Measurements from ENCODE around the gene CNTNAP2. TPM values are rescaled to one million over a fixed set of nuclear protein-coding genes. Genes with fewer than 3 reads are reported as not detected.

CNTNAP2 gene
- total and polyA plus RNA-seq, 4 experiments from 2014 or later: 0.19 to 0.50 (median 0.20) TPM; not detected in 1

GRCh38 chr7:147509541-147510200 lies 1393.1 kb downstream of the CNTNAP2 start:
- DNase-seq: no peak
- no peak overlapping the region for H3K27ac Mint-ChIP-seq
- H3K4me1 Mint-ChIP-seq: no peaks in the 10 kb centered on the region
- ChIA-PET CTCF (ENCODE audit: partially characterized antibody) (no interaction called here), POLR2A (ENCODE audit: partially characterized antibody) (no interaction called here)
- no peak overlapping the region for H3K4me3 Mint-ChIP-seq
- no peaks in the 10 kb centered on the region for H3K9me3 ChIP-seq (ENCODE audit: control insufficient read depth in 1 of 2, low read length in 2 of 2)
- H3K27ac ChIP-seq (ENCODE audit: low read depth, low read length): no peak overlapping the region
- H3K9me3 Mint-ChIP-seq: peaks cover under 1 to 12% (median 5%) of the 10 kb centered on the region in 8 donors
- H3K27me3 ChIP-seq (ENCODE audit: insufficient read depth, low read length): no peaks in the 10 kb centered on the region
- intact Hi-C loops (cut with micrococcal nuclease): no loop called here
- no peaks in the 10 kb centered on the region for H3K4me1 ChIP-seq (ENCODE audit: insufficient read depth, low read length)
- H3K36me3 ChIP-seq (ENCODE audit: insufficient read depth, low read length): no peaks in the 10 kb centered on the region
- H3K4me3 ChIP-seq (ENCODE audit: low read length in 2 of 2): no peak overlapping the region
- H3K36me3 Mint-ChIP-seq: no peaks in the 10 kb centered on the region
- H3K27me3 Mint-ChIP-seq: no peaks in the 10 kb centered on the region

- CTCF ChIA-PET (ENCODE audit: partially characterized antibody): no interaction called here
These were observed 1393.6 kb downstream of the CNTNAP2 start for GRCh38 chr7:147510201-147510542.

GRCh38 chr7:147510923-147511322 lies 1394.3 kb downstream of the CNTNAP2 start:
- Mint-ChIP-seq H3K27me3 (no peaks in the 10 kb centered on the region), H3K9me3 (peaks cover 4 to 14% (median 7%) of the 10 kb centered on the region in 8 donors), H3K27ac (no peak overlapping the region), H3K4me3 (no peak overlapping the region), H3K36me3 (no peaks in the 10 kb centered on the region), H3K4me1 (no peaks in the 10 kb centered on the region)
- H3K4me3 ChIP-seq (ENCODE audit: low read length in 2 of 2): no peak overlapping the region
- CTCF ChIA-PET (ENCODE audit: partially characterized antibody): no interaction called here
- no peaks in the 10 kb centered on the region for H3K27me3 ChIP-seq (ENCODE audit: insufficient read depth, low read length)
- no peaks in the 10 kb centered on the region for H3K9me3 ChIP-seq (ENCODE audit: control insufficient read depth in 1 of 2, low read length in 2 of 2)
- POLR2A ChIA-PET (ENCODE audit: partially characterized antibody): no interaction called here
- DNase-seq: no peak
- H3K36me3 ChIP-seq (ENCODE audit: insufficient read depth, low read length): no peaks in the 10 kb centered on the region
- H3K4me1 ChIP-seq (ENCODE audit: insufficient read depth, low read length): no peaks in the 10 kb centered on the region
- intact Hi-C loops (cut with micrococcal nuclease): no loop called here
- H3K27ac ChIP-seq (ENCODE audit: low read depth, low read length): no peak overlapping the region

More at GRCh38 chr7:147510201-147510542, 1393.6 kb downstream of the CNTNAP2 start:
- intact Hi-C loops (cut with micrococcal nuclease): no loop called here
- no peak overlapping the region for H3K4me3 Mint-ChIP-seq
- POLR2A ChIA-PET (ENCODE audit: partially characterized antibody): no interaction called here
- Histone ChIP-seq H3K27me3 (ENCODE audit: insufficient read depth, low read length) (no peaks in the 10 kb centered on the region), H3K27ac (ENCODE audit: low read depth, low read length) (no peak overlapping the region), H3K9me3 (ENCODE audit: control insufficient read depth in 1 of 2, low read length in 2 of 2) (no peaks in the 10 kb centered on the region), H3K4me1 (ENCODE audit: insufficient read depth, low read length) (no peaks in the 10 kb centered on the region), H3K36me3 (ENCODE audit: insufficient read depth, low read length) (no peaks in the 10 kb centered on the region), H3K4me3 (ENCODE audit: low read length in 2 of 2) (no peak overlapping the region)
- H3K27me3 Mint-ChIP-seq: no peaks in the 10 kb centered on the region
- H3K36me3 Mint-ChIP-seq: no peaks in the 10 kb centered on the region
- H3K4me1 Mint-ChIP-seq: no peaks in the 10 kb centered on the region
- H3K27ac Mint-ChIP-seq: no peak overlapping the region
- no peak for DNase-seq
- H3K9me3 Mint-ChIP-seq: peaks cover 4 to 14% (median 7%) of the 10 kb centered on the region in 8 donors

- no peaks in the 10 kb centered on the region for H3K27me3 ChIP-seq (ENCODE audit: insufficient read depth, low read length)
- H3K27ac Mint-ChIP-seq: no peak overlapping the region
- H3K36me3 ChIP-seq (ENCODE audit: insufficient read depth, low read length): no peaks in the 10 kb centered on the region
- intact Hi-C loops (cut with micrococcal nuclease): no loop called here
- no peaks in the 10 kb centered on the region for H3K4me1 ChIP-seq (ENCODE audit: insufficient read depth, low read length)
- ChIA-PET POLR2A (ENCODE audit: partially characterized antibody) (no interaction called here), CTCF (ENCODE audit: partially characterized antibody) (no interaction called here)
- no peaks in the 10 kb centered on the region for H3K4me1 Mint-ChIP-seq
- no peak for DNase-seq
- H3K27ac ChIP-seq (ENCODE audit: low read depth, low read length): no peak overlapping the region
- no peaks in the 10 kb centered on the region for H3K9me3 ChIP-seq (ENCODE audit: control insufficient read depth in 1 of 2, low read length in 2 of 2)
- no peak overlapping the region for H3K4me3 ChIP-seq (ENCODE audit: low read length in 2 of 2)
- no peak overlapping the region for H3K4me3 Mint-ChIP-seq
- no peaks in the 10 kb centered on the region for H3K27me3 Mint-ChIP-seq
- H3K9me3 Mint-ChIP-seq: peaks cover 2 to 10% (median 5%) of the 10 kb centered on the region in 8 donors
- H3K36me3 Mint-ChIP-seq: no peaks in the 10 kb centered on the region
These were observed 1396.8 kb downstream of the CNTNAP2 start for GRCh38 chr7:147513451-147513850.

- intact Hi-C loops (cut with micrococcal nuclease): no loop called here
- DNase-seq: no peak
- H3K36me3 ChIP-seq (ENCODE audit: insufficient read depth, low read length): no peaks in the 10 kb centered on the region
- H3K9me3 ChIP-seq (ENCODE audit: control insufficient read depth in 1 of 2, low read length in 2 of 2): no peaks in the 10 kb centered on the region
- no peak overlapping the region for H3K27ac Mint-ChIP-seq
- ChIA-PET CTCF (ENCODE audit: partially characterized antibody) (interaction anchor here (0.7 to 1.2 kb wide), 2 partner anchors 10 to 1001 kb away, joined by 3 read pairs; no protein-coding TSS in a partner anchor), POLR2A (ENCODE audit: partially characterized antibody) (no interaction called here)
- peaks cover under 1 to 10% (median 4%) of the 10 kb centered on the region in 8 donors for H3K9me3 Mint-ChIP-seq
- no peaks in the 10 kb centered on the region for H3K36me3 Mint-ChIP-seq
- no peaks in the 10 kb centered on the region for H3K4me1 Mint-ChIP-seq
- no peak overlapping the region for H3K27ac ChIP-seq (ENCODE audit: low read depth, low read length)
- H3K4me3 Mint-ChIP-seq: no peak overlapping the region
- H3K27me3 ChIP-seq (ENCODE audit: insufficient read depth, low read length): no peaks in the 10 kb centered on the region
- H3K4me1 ChIP-seq (ENCODE audit: insufficient read depth, low read length): no peaks in the 10 kb centered on the region
- no peak overlapping the region for H3K4me3 ChIP-seq (ENCODE audit: low read length in 2 of 2)
- H3K27me3 Mint-ChIP-seq: no peaks in the 10 kb centered on the region
These were observed 1399.8 kb downstream of the CNTNAP2 start for GRCh38 chr7:147516391-147516790.

- peaks cover 2 to 10% (median 4%) of the 10 kb centered on the region in 8 donors for H3K9me3 Mint-ChIP-seq
- Histone ChIP-seq H3K27ac (ENCODE audit: low read depth, low read length) (no peak overlapping the region), H3K4me3 (ENCODE audit: low read length in 2 of 2) (no peak overlapping the region), H3K36me3 (ENCODE audit: insufficient read depth, low read length) (no peaks in the 10 kb centered on the region), H3K4me1 (ENCODE audit: insufficient read depth, low read length) (no peaks in the 10 kb centered on the region), H3K9me3 (ENCODE audit: control insufficient read depth in 1 of 2, low read length in 2 of 2) (no peaks in the 10 kb centered on the region), H3K27me3 (ENCODE audit: insufficient read depth, low read length) (no peaks in the 10 kb centered on the region)
- no peak overlapping the region for H3K4me3 Mint-ChIP-seq
- no peaks in the 10 kb centered on the region for H3K27me3 Mint-ChIP-seq
- no peak overlapping the region for H3K27ac Mint-ChIP-seq
- no peaks in the 10 kb centered on the region for H3K4me1 Mint-ChIP-seq
- ChIA-PET CTCF (ENCODE audit: partially characterized antibody) (no interaction called here), POLR2A (ENCODE audit: partially characterized antibody) (no interaction called here)
- DNase-seq: no peak
- H3K36me3 Mint-ChIP-seq: no peaks in the 10 kb centered on the region
- intact Hi-C loops (cut with micrococcal nuclease): no loop called here
These were observed 1402.5 kb downstream of the CNTNAP2 start for GRCh38 chr7:147519062-147519461.

- POLR2A ChIA-PET (ENCODE audit: partially characterized antibody): no interaction called here
- H3K9me3 ChIP-seq (ENCODE audit: control insufficient read depth in 1 of 2, low read length in 2 of 2): no peaks in the 10 kb centered on the region
- no peak overlapping the region for H3K27ac ChIP-seq (ENCODE audit: low read depth, low read length)
- Mint-ChIP-seq H3K9me3 (peaks cover 0 to 6% (median 2%) of the 10 kb centered on the region in 8 donors), H3K27me3 (no peaks in the 10 kb centered on the region), H3K4me3 (no peak overlapping the region), H3K4me1 (no peaks in the 10 kb centered on the region), H3K36me3 (no peaks in the 10 kb centered on the region), H3K27ac (no peak overlapping the region)
- H3K4me1 ChIP-seq (ENCODE audit: insufficient read depth, low read length): no peaks in the 10 kb centered on the region
- H3K27me3 ChIP-seq (ENCODE audit: insufficient read depth, low read length): no peaks in the 10 kb centered on the region
- H3K36me3 ChIP-seq (ENCODE audit: insufficient read depth, low read length): no peaks in the 10 kb centered on the region
- H3K4me3 ChIP-seq (ENCODE audit: low read length in 2 of 2): no peak overlapping the region
- DNase-seq: no peak
- intact Hi-C loops (cut with micrococcal nuclease): no loop called here
- CTCF ChIA-PET (ENCODE audit: partially characterized antibody): no interaction called here
These were observed 1406.5 kb downstream of the CNTNAP2 start for GRCh38 chr7:147523056-147523455.
